HG03060 (cell line): ENCODE measurements around the gene TOR3A.
"Not testable (repeated sequence)": the region's sequence is repeated elsewhere in the genome, so short reads cannot be mapped to it uniquely, and the experiment has no call there.

Experiments used
- ATAC-seq: cut with Tn5 transposase; IDR thresholded peaks from one replicate; pipeline ENCODE4 v1.9.1; 2021; ENCODE audit warnings: low read depth, moderate number of reproducible peaks; ENCODE audit not compliant: unreplicated experiment

Gene TOR3A, protein sequence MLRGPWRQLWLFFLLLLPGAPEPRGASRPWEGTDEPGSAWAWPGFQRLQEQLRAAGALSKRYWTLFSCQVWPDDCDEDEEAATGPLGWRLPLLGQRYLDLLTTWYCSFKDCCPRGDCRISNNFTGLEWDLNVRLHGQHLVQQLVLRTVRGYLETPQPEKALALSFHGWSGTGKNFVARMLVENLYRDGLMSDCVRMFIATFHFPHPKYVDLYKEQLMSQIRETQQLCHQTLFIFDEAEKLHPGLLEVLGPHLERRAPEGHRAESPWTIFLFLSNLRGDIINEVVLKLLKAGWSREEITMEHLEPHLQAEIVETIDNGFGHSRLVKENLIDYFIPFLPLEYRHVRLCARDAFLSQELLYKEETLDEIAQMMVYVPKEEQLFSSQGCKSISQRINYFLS

DNA sequence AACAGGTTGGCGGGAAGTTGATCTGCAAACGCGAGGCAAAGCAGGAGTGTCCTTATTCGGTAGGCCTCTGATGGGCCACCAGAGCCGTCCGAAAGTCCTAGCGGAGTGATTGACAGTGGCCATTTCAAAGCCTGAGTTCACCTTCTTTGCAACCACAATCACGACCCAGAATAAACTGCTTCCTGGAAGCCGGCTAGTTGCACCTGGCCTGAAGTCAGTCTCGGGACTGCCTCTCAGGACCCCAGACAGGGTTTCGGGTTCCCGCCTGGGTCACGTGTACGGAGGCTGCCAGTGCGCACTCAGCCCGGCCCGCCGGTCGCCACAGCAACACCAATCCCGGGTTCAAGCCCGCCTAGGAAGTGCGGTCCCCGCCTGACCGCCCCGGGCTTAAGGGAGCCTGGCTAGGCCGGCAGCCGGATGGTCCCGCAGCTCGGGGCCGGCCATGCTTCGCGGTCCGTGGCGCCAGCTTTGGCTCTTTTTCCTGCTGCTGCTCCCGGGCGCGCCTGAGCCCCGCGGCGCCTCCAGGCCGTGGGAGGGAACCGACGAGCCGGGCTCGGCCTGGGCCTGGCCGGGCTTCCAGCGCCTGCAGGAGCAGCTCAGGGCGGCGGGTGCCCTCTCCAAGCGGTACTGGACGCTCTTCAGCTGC, at the start of gene TOR3A:
TSS of gene TOR3A (plus strand) at position 384 of the 646 bp plus-strand sequence. CDS start at position 443, 59 bp downstream.
- ATAC-seq = peak; percentile 80

DNA sequence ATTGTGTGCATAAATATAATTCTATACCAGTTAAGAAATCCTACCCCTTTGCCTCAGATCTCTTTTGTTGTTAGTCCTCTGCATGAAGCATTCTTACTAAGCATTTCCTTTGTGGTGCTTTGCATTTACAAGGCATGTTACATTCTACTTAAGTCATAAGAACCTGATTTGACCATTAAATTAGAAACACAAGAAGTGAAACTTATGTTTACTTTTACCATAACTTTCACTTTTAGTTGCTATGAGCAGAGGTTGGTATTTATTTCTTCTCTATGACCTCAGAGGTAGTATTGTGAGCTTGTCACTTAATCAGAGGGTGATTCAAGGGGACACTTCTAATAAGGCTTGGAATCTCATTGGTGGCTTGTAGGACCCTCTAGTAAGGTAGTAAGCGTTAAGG, 47.1 kb upstream of the TOR3A start:
- peak; percentile 89 for ATAC-seq

DNA sequence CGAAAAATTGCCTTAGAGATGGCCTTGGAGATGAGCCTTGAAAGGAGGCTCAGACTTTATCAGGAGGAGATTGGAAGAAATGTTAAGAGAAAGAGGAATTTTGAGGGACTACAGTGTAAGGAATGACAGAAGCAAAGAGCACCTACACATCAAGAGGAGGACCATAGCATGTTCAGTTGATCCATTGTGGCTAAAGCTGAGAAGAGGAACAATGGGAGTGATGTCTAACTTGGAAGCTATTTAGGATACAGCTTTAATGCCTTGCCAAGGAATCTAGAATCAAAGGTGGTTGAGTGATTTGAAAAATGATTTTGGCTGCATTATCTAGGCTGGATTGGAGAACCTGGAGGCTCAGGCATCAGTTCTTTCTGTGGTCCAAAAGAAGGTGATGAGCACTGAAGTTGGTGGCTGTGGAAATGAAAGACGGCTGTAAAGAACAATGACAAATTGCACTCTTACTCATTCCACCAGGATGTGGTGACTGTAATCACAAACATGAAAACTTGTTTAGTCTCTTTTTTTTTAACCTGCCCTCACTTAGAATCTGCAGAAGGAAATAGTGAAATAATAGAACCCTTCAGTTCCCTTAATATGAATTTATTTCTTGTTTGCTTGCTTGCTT, 44.9 kb upstream of the TOR3A start:
- ATAC-seq = no peak

DNA sequence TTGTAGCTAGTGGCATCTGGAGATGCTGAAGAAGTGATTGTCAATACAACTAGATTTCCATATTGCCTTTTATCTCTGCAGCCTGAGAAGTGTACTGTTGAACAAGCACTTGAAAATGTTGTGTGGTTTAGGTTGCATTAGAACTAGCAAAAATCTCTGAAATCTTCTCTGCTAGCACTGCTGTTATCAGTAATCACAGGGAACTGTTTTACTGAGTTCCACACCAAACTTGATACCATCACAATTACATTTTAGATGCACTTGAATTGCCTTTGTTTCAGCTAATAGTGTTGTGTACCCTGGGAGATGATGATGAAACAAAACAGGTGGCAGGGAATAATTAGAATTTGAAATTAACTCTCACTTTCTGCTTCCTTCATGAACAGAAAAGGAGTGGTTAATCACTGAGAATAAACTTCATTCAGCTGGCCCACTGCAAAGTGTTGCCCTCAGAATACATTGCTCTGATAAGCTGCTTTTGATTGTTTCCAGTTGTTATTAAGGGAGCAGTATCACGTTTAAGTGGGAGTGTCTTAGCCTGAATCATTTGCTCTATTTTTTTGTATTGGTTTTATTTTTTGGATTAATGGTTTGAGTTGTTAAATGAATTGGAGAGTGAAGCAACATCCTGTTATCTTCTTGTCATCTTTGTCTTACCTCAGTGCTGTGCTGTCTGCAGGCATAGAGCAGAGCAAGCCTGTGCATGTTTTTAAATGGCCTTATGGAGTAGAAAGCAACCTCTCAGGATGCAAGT, 43.2 kb upstream of the TOR3A start:
- no peak for ATAC-seq

DNA sequence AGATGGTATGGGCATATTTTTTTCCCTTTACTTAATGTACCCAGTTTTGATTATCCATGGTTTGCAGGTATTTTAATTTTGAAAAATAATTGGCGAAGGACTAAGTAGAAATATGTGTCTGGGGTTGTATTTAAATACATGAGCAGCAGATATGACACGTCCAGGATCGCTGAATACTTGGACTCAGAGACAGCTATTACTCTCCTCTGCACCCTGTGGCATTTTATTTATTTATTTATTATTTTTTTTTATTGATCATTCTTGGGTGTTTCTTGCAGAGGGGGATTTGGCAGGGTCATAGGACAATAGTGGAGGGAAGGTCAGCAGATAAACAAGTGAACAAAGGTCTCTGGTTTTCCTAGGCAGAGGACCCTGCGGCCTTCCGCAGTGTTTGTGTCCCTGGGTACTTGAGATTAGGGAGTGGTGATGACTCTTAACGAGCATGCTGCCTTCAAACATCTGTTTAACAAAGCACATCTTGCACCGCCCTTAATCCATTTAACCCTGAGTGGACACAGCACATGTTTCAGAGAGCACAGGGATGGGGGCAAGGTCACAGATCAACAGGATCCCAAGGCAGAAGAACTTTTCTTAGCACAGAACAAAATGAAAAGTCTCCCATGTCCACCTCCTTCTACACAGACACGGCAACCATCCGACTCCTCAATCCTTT, 42.2 kb upstream of the TOR3A start:
- ATAC-seq = not testable (repeated sequence)

DNA sequence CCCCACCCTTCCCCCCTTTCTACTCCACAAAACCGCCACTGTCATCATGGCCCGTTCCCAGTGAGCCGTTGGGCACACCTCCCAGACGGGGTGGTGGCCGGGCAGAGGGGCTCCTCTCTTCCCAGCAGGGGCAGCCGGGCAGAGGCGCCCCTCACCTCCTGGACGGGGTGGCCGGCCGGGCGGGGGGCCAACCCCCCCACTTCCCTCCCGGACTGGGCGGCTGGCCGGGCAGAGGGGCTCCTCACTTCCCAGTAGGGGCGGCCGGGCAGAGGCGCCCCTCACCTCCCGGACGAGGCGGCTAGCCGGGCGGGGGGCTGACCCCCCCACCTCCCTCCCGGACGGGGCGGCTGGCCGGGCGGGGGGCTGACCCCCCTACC, 41.7 kb upstream of the TOR3A start:
- not testable (repeated sequence) for ATAC-seq

DNA sequence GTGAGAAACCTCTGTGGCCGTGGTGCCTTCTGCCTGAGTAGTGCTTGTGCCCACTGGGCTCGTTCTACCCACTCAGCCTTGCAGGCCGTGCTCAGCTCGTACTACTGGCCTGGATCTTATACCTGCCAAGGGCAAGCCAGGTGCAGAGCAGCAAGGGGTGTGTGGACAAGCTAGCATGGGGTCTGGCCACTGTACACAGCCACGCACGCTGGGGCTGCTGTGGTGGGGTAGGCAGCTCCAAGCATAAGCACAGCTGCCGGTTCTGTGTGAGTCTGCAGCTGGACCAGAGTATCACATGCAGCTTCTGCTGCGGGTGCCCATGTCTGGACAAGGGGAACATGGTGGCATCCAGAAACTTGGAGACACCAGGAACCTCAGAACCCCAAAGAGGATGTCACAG, 39.8 kb upstream of the TOR3A start:
- no peak for ATAC-seq

DNA sequence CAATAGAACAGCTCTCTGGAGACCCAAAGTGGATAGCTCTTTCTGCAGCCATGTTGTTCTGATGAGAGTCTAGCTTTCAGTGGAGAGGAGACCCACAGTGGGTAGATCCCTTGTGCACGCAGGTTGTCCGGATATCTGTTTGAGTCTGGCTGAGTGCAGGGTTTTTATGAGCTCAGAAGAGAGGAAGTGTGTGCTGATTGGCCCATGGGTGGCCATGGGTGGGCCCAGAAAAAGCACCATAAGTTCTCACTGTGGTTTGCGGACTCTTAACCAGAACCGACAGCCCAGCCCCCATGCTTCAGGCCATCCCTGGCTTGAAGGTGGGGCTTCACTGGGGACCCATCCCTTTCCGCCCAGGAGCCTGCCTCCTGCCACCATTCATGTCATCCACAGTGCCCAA, 39.2 kb upstream of the TOR3A start:
- no peak for ATAC-seq

DNA sequence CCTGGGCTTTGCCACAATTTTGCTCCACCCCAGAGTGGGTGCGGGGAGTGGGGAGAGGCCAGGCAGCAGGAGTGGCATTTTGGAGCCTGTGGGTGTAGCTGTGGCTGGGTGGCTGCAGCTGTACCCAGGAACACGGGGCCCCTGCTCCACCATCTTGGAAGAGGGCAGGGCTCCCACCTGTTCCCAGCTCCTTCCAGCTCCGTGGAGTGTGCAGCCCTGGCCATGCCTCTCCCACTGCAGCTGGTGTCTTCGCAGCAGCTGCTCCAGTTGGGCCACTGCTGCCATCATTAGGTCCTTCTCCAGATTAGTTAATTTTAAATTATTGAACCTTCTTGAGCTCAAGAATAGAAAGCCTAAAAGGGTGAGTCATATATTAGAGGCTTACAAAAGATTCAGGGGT, 38.6 kb upstream of the TOR3A start:
- ATAC-seq = no peak

DNA sequence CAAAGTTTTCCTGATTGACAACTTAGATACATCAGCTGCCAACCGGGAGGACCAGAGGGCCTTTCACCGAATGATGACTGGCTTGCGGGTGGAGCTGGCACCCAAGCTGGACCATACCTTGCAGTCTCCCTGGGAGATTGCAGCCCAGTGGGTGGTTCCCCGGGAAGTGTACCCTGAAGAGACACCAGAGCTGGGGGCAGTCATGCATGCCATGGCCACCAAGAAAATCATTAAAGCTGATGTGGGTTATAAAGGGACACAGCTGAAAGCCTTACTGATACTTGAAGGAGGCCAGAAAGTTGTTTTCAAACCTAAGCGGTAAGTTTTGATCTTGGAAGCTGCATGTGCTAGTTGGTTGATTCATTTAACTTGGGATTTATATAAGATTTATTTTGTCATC, 38.0 kb upstream of the TOR3A start:
- no peak for ATAC-seq

DNA sequence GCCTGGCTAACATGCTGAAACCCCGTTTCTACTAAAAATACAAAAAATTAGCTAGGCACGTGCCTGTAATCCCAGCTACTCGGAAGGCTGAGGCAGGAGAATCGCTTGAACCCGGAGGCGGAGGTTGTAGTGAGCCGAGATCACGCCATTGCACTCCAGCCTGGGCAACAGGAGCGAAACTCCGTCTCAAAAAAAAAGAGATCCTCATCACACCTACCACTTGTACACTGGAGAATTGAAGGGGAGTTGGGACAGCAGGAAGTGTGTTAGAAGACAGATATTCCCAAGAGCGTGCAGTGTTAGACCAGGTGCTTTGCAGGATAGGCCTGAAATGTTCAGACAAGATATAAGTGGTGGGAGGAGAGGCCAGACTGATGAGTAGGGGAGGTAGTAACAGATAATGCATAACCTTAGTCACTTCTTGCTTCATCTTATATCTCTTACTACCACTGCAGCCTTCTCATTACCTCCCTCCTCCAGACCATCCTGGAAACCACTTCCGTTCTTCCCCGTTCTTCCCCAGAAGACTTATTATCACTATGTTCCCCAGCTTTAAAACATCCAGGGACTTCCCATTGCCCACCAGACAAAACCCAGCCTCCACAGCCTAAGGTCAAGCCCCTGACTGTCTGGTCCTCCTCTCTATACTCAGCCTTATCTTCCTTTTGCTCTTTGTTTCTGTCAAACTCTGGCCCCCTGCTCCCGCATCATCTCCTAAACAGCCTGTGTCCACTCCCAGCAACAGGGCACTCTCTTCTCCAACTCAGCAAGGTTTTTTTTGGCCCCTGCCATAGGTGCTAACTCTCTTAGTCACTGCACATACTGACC, 34.8 kb upstream of the TOR3A start:
- no peak for ATAC-seq

DNA sequence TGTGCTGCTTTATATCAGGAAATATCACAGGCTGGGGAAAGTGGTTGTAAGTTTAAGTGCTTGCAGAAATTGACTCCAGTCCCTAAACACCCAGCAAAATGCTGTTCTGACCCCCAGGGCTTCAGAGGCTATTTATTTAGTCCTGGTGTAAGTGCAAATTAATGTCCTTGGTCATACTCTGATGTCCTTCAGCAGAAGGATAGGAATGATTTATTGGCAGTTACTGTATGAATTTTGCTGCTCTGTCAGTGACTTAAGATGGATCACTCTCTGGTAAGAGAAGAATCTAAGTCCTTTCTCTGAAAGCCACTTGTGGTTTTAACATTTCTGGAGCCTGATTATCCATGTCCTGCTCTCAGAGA, 34.3 kb upstream of the TOR3A start:
- ATAC-seq = no peak

DNA sequence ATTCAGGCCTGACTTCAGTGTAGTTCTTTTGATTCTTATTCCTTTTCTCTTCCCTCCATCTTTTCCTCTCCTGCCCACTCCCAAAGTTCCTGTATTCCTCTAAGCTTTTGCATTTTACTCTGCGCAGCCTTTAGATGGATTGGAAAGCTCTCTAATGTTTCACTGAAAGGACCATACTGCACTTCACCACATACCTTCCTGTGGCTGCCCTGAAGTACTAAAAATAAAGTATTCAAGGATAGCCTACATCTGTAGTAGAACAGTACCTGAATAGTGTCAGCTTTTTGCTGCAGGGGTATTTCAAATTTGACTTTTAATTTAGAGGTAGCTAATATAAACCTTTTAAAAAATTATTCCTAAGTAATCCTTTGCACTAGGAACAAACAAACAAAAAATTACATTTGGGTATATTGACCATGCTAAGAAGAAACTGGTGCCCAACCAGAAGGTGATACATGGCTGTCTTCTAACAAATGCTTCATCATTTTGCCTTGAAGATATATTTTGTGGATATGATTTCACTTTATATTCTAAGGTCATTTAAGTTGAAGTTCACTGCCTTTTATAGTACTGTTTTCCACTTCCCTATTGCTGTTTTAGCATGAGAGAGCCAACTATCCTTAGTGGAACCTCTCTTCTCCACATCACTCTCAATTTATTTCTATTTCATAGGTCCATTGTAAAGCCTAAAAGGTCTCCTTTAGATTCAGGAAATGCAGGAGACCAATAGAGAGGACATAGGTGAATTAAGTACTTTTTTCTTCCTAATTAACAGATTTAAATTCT, 33.3 kb upstream of the TOR3A start:
- no peak for ATAC-seq

DNA sequence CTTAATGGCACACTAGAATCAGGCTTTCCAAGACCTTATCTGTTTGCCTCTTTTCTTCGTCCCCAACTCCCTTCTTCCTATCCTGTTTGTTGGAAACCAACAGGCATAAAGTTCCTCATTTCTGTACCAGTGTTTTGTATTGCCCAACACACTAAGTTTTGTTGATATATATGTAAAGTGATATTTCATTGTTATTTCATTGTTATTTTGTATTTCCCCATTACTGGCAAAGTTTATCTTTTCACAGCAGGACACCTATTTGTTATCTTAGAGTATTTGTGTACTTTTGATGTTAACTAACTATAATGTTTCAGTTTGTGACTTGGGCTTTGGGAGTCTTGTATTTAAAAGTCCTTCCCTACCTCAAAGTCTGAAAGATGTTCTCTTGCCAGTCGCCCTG, 29.1 kb upstream of the TOR3A start:
- ATAC-seq = no peak

DNA sequence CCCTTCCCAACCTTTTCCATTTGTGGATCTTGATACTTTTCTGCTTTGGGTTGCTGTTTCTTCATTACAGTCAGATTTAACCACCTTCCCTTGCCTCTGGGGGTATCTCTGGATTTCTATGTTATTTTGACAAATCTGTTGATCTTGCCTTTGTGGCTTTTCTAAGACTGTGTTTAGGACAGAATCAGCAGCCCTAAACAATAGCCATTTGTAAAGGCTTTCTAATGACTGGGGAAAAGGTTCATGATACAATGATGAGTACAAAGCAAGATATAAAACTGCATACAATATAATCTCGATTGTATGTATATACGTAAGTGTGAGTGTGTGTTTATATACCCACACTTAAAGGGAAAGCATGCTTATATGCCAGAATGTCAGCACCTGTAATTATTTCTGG, 28.4 kb upstream of the TOR3A start:
- ATAC-seq = no peak

DNA sequence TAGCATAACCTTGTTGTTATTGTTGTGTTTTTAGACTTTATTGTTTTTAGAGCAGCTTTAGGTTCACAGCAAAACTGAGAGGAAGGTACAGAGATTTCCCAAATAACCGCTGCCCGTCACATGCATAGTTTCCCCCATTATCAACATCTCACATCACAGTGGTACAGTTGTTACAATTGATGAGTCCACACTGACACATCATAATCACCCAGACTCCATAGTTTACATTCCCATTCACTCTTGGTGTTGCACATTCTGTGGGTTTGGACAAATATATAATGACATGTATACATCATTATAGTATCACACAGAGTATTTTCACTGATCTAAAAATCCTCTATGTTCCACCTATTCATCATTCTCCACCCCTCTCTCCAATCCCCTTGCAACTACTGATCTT, 25.9 kb upstream of the TOR3A start:
- no peak for ATAC-seq

DNA sequence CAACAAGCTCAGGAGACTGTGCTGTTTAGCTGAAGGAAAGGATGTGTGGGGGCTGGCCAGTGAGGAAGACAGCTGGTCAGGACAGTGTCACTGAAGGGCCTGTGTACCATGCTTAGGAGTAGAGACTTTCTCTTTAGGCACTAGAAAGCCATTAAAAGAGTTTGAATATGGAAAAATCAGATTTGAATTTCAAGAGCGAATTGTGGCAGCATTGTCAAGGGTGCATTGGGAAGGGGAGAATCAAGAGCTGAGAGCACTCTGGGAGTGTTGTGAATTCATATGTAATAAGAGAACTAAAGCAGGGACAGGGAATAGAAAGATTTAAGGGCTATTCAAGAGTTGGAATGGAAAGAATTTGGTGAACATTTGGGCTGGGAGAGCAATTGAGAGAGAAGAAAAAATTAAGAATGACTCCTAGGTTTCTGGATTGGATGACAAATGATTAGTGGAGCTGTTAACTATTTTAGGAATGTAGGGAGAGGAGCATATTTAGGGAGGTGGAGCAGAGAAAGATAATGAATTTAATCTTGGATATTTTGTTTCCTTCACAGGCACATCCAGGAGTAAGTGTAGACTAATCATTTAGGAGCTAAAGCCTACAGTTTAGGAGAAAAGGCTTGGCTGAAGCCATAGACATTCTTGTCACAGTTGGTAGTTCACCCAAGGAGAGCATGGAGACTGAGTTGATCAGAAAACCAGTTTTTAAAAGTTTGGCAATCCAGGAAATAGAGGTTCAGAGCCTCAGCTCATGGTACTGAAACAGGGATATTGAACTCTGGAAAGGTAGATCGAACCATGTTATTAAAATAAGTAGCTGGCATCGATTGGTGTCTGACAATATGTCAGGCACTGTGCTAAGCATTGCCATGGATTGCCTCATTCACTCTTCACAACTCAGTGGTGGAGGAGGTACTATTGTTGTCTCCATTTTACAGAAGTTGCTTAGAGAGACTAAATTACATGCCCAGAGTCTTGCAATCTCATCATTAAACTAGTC, 23.1 kb upstream of the TOR3A start:
- no peak for ATAC-seq
